Measurements from ENCODE around the gene HSD17B1. TPM values are rescaled to one million over a fixed set of nuclear protein-coding genes. Genes with fewer than 3 reads are reported as not detected.

Gene HSD17B1, protein sequence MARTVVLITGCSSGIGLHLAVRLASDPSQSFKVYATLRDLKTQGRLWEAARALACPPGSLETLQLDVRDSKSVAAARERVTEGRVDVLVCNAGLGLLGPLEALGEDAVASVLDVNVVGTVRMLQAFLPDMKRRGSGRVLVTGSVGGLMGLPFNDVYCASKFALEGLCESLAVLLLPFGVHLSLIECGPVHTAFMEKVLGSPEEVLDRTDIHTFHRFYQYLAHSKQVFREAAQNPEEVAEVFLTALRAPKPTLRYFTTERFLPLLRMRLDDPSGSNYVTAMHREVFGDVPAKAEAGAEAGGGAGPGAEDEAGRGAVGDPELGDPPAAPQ
- total RNA-seq (2022; extraction: Qiagen RNA extraction) = 0.89 to 1.5 TPM (median 1.2 TPM) in 5 replicates

DNA sequence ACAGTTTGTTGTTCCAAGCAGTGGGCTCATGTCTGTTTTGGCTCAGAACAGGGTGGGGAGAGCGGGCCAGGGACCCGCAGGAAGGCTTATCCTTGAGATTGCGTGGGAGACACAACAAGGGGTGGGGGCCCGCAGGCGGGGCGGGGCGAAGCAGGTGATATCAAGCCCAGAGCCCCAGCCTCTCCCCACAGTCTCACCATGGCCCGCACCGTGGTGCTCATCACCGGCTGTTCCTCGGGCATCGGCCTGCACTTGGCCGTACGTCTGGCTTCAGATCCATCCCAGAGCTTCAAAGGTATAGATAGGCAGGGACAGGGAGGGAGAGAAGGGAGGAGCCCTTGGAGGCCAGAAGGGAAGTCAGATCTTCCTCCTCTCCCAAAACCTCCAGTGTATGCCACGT is at the start of gene HSD17B1:
Gene HSD17B1, plus strand, starts transcription at position 188 of the 400 bp plus-strand sequence. Its CDS starts 11 bp downstream, at position 199.

DNA sequence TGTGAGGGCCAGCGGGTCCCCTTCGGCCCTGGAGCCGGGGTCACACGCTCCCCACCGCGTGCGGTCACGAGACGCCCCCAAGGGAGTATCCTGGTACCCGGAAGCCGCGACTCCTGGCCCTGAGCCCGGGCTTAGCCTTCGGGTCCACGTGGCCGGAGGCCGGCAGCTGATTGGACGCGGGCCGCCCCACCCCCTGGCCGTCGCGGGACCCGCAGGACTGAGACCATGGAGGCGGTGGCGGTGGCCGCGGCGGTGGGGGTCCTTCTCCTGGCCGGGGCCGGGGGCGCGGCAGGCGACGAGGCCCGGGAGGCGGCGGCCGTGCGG is 16.7 kb upstream of the HSD17B1 start, which contains the start of gene NAGLU:
Gene NAGLU, plus strand, starts transcription at position 194 of the 324 bp plus-strand sequence. Its CDS starts 32 bp downstream, at position 226.

DNA sequence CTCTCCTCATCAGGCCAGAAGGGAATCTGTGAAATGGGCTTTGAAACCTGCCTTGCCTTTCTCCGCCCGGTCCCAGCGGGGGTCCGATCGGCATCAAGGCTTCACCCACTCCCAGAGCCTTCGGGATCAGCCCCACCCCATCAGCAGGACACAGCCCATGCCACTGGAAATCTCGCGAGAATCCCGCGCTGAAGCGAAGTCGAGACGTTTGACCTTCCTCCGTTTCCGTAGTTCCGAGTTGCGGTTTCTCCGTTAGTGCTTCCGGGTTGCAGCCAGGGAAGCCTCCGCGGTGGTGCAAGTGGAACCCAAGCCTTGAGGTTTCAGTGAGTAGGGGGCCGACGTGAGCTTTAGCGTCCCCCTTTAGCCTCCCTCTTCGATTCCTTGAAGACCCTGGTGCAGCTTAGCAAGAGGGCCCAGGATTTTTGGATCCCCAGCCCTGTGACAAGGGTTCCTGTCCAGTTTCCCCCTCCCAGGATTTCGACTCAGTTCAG is 9.2 kb downstream of the HSD17B1 start, which contains the start of gene COASY:
Gene COASY, plus strand, starts transcription at position 252 of the 491 bp plus-strand sequence. CDS start 475 bp downstream, outside the sequence.

DNA sequence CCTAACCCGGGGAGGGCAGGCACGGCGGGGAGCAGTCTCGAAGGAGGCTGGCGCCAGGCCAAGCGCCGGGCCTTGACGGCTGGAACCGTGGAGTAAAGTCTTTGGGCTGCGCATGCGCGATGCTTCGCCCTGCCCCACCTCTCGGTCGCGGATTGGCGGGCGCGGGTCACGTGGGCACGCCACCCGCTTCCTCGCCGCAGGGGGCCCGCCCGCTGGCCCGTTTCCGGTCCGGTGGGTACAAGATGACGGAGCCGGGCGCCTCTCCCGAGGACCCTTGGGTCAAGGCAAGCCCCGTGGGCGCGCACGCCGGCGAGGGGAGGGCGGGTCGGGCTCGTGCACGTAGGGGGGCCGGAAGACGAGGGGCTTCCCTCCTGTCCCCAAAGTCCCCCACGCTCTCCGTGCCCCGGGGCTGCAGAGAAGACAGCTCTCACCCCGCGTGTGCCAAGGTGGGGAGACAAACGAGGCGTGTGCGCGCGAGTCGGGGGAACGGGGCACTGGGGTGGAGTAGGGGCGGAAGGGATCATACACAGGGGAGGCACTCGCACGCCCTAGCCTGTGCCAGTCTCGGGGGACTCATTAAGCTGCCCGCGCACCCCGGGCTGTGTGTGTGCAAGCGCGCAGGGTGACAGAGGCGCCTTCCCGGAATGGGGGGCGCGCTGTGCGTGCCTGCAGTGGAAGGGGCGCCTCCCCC is 14.3 kb downstream of the HSD17B1 start, which contains the start of gene MLX:
Gene MLX, plus strand, starts transcription at position 218 of the 691 bp plus-strand sequence. Its CDS starts 25 bp downstream, at position 243.

DNA sequence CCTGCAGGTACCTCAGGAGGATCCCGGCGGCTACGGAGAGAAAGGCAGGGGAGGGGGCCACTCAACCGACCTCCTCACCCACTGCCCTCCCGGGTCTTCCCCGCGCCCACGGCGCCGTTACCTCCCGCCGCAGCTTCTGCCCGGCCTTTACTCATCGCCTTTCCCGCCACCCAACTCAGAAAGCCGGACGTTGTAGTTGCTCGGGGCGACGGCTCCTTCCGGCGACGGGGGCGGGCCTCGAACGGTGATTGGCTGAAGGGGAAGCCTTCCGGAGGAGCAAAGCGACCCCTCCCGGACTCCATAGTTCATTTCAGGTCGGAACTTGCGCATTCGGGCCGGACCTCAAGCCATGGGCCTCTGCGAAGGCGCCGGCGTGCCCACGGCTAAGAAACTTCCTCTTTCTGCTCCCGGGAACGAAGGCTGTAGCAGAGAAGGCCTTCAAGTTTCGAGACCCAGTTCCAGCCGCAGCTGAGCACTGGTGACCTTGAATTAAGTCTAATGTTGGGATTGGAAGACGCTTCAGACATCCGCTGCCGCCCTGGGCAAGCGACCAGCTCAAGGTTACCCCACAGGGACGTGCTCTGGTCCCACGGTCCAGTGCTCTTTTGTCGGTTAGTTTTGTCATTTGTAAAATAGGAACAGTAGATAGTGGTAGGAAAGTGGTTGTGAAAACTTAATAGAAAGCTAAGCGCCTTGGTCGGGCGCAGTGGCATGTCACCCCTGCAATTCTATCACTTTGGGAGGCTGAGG is 25.0 kb downstream of the HSD17B1 start, which contains the start of gene PSMC3IP:
Gene PSMC3IP, minus strand, starts transcription at position 198 of the 750 bp plus-strand sequence. Its CDS starts 43 bp downstream, at position 155.

Other genes starting within 250 kb of the HSD17B1 start
- gene STAT3, start 164.5 kb upstream of the HSD17B1 start, total RNA-seq (2022; extraction: Qiagen RNA extraction) = 59.7 to 88.6 TPM (median 82.5 TPM) in 5 replicates
- 352 to 454 TPM (median 429 TPM) in 5 replicates for gene CAVIN1, start 129.7 kb upstream of the HSD17B1 start, total RNA-seq (2022; extraction: Qiagen RNA extraction)
- 25.9 to 42.7 TPM (median 40.2 TPM) in 5 replicates for gene ATP6V0A1, start 94.0 kb upstream of the HSD17B1 start, total RNA-seq (2022; extraction: Qiagen RNA extraction)
- 28.7 to 43.2 TPM (median 37.9 TPM) in 5 replicates for gene NAGLU, start 16.7 kb upstream of the HSD17B1 start, total RNA-seq (2022; extraction: Qiagen RNA extraction)
- gene COASY, start 9.2 kb downstream of the HSD17B1 start, total RNA-seq (2022; extraction: Qiagen RNA extraction) = 96.2 to 121 TPM (median 112 TPM) in 5 replicates
- gene MLX, start 14.2 kb downstream of the HSD17B1 start, total RNA-seq (2022; extraction: Qiagen RNA extraction) = 53.8 to 68.7 TPM (median 66.2 TPM) in 5 replicates
- gene PSMC3IP, start 24.8 kb downstream of the HSD17B1 start, total RNA-seq (2022; extraction: Qiagen RNA extraction) = 29.1 to 33.7 TPM (median 32.2 TPM) in 5 replicates
- gene RETREG3, start 56.5 kb downstream of the HSD17B1 start, total RNA-seq (2022; extraction: Qiagen RNA extraction) = 24.9 to 32.1 TPM (median 30.6 TPM) in 5 replicates
- 128 to 160 TPM (median 146 TPM) in 5 replicates for gene TUBG1, start 56.8 kb downstream of the HSD17B1 start, total RNA-seq (2022; extraction: Qiagen RNA extraction)
- 14.0 to 23.3 TPM (median 20.5 TPM) in 5 replicates for gene TUBG2, start 106.4 kb downstream of the HSD17B1 start, total RNA-seq (2022; extraction: Qiagen RNA extraction)
- gene PLEKHH3, start 124.1 kb downstream of the HSD17B1 start, total RNA-seq (2022; extraction: Qiagen RNA extraction) = 11.5 to 15.9 TPM (median 14.6 TPM) in 5 replicates
- gene CCR10, start 128.9 kb downstream of the HSD17B1 start, total RNA-seq (2022; extraction: Qiagen RNA extraction) = 0.21 to 0.42 TPM (median 0.34 TPM) in 5 replicates
- 3.8 to 6.0 TPM (median 5.8 TPM) in 5 replicates for gene CNTNAP1, start 129.6 kb downstream of the HSD17B1 start, total RNA-seq (2022; extraction: Qiagen RNA extraction)
- gene EZH1, start 192.1 kb downstream of the HSD17B1 start, total RNA-seq (2022; extraction: Qiagen RNA extraction) = 9.4 to 12.3 TPM (median 10.0 TPM) in 5 replicates
- 0.67 to 1.5 TPM (median 0.77 TPM) in 5 replicates for gene RAMP2, start 208.3 kb downstream of the HSD17B1 start, total RNA-seq (2022; extraction: Qiagen RNA extraction)
- gene VPS25, start 220.5 kb downstream of the HSD17B1 start, total RNA-seq (2022; extraction: Qiagen RNA extraction) = 112 to 135 TPM (median 113 TPM) in 5 replicates
- 0.50 to 1.7 TPM (median 1.1 TPM) in 5 replicates for gene WNK4, start 227.7 kb downstream of the HSD17B1 start, total RNA-seq (2022; extraction: Qiagen RNA extraction)
- gene COA3, start 245.8 kb downstream of the HSD17B1 start, total RNA-seq (2022; extraction: Qiagen RNA extraction) = 120 to 129 TPM (median 122 TPM) in 5 replicates
- 0.07 TPM in 1 of 5 replicates, not detected in the others for gene CNTD1, start 245.9 kb downstream of the HSD17B1 start, total RNA-seq (2022; extraction: Qiagen RNA extraction)